Activated naive CD4-positive, alpha-beta T cell treated with anti-CD3 and anti-CD28 coated beads for 36 hours (primary cell): ENCODE data around the gene DEFB124. TPM values are rescaled to one million over a fixed set of nuclear protein-coding genes. Genes with fewer than 3 reads are reported as not detected.
"Not testable (repeated sequence)": the region's sequence is repeated elsewhere in the genome, so short reads cannot be mapped to it uniquely, and the experiment has no call there.

Experiments
- CTCF ChIA-PET: fragments of 350-600 bp; sonication (Branson Sonifier 250); formaldehyde crosslinking; loops from one replicate; lab custom pipeline; 2021; ENCODE audit warnings: antibody characterized with exemption; lab: Charles Lee
- DNase-seq: peaks from one replicate; pipeline ENCODE4 v3.0.0-alpha.2; 2020
- H3K27ac Mint-ChIP-seq: one replicate; pipeline ENCODE4 v1.8.0; 2021; ENCODE audit warnings: mild to moderate bottlenecking, mixed read lengths
- H3K27me3 Mint-ChIP-seq: one replicate; pipeline ENCODE4 v1.8.0; 2021; ENCODE audit warnings: low read depth, mixed read lengths
- H3K36me3 Mint-ChIP-seq: one replicate; pipeline ENCODE4 v1.8.0; 2021; ENCODE audit warnings: low read depth, mixed read lengths
- H3K4me1 Mint-ChIP-seq: one replicate; pipeline ENCODE4 v1.8.0; 2021; ENCODE audit warnings: low read depth, mixed read lengths
- H3K4me3 Mint-ChIP-seq: one replicate; pipeline ENCODE4 v1.8.0; 2021; ENCODE audit warnings: mild to moderate bottlenecking, moderate library complexity, mixed read lengths
- H3K9me3 Mint-ChIP-seq: one replicate; pipeline ENCODE4 v1.8.0; 2021; ENCODE audit warnings: mixed read lengths
- intact Hi-C: fragments of 100-400 bp; cut with micrococcal nuclease; formaldehyde crosslinking; loops from one replicate; pipeline ENCODE4 v1.15.1; 2023
- total RNA-seq, 2 experiments: library from RNA; stranded (reverse); gene quantifications; one replicate each; pipeline ENCODE4 v1.2.3, GENCODE V29; 2021

Gene DEFB124
- total RNA-seq, 2 experiments from 2014 or later = not detected

GRCh38 chr20:31508517-31509244 is 33.8 kb upstream of the DEFB124 start:
- Mint-ChIP-seq H3K4me1 (no peaks in the 10 kb centered on the region), H3K27ac (no peak overlapping the region), H3K36me3 (no peaks in the 10 kb centered on the region), H3K27me3 (peaks cover 1% of the 10 kb centered on the region), H3K4me3 (no peak overlapping the region), H3K9me3 (peaks cover 2% of the 10 kb centered on the region)
- CTCF ChIA-PET = interaction anchor here (1.0 to 3.0 kb wide), 2 partner anchors 48 to 128 kb away, joined by 3 to 16 read pairs; no protein-coding TSS in a partner anchor
- DNase-seq = no peak
- intact Hi-C loops = no loop called here

DNA sequence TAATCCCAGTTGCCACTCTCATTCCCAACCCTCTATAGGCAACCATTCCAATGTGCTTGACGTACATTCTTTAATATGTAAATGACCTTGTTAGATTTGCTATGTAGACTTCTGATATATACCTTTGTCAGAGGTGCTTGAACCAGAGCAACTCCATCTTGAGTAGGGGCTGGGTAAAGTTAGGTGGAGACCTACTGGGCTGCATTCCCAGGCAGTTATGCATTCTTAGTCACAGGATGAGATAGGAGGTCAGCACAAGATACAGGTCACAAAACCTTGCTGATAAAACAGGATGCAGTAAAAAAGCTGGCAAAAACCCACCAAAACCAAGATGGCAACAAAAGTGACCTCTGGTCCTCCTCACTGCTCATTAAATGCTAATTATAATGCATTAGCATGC is 31.0 kb upstream of the DEFB124 start:
- CTCF ChIA-PET = no interaction called here
- no peaks in the 10 kb centered on the region for H3K36me3 Mint-ChIP-seq
- DNase-seq = no peak
- peaks cover 2% of the 10 kb centered on the region for H3K9me3 Mint-ChIP-seq
- peaks cover 3% of the 10 kb centered on the region for H3K4me1 Mint-ChIP-seq
- intact Hi-C loops = no loop called here
- H3K27ac Mint-ChIP-seq = no peak overlapping the region
- peaks cover 1% of the 10 kb centered on the region for H3K27me3 Mint-ChIP-seq
- no peak overlapping the region for H3K4me3 Mint-ChIP-seq

- not testable (repeated sequence) for H3K27ac Mint-ChIP-seq, H3K27me3 Mint-ChIP-seq, H3K4me1 Mint-ChIP-seq, H3K4me3 Mint-ChIP-seq, H3K36me3 Mint-ChIP-seq, H3K9me3 Mint-ChIP-seq
- CTCF ChIA-PET = interaction anchor here (0.5 to 5.7 kb wide), 35 partner anchors 9 to 1969 kb away, joined by 3 to 132 read pairs (median 4); partner anchors contain the start of genes DEFB123, DEFB124, ID1 and REM1
- peak; percentile 84 for DNase-seq
- intact Hi-C loops = loop anchor here (1.0 to 2.0 kb wide), 2 partner anchors 43 to 190 kb away; no protein-coding TSS in a partner anchor
Measured at GRCh38 chr20:31502884-31503673, 28.2 kb upstream of the DEFB124 start.

GRCh38 chr20:31500527-31500926 is 25.6 kb upstream of the DEFB124 start:
- intact Hi-C loops = no loop called here

DNA sequence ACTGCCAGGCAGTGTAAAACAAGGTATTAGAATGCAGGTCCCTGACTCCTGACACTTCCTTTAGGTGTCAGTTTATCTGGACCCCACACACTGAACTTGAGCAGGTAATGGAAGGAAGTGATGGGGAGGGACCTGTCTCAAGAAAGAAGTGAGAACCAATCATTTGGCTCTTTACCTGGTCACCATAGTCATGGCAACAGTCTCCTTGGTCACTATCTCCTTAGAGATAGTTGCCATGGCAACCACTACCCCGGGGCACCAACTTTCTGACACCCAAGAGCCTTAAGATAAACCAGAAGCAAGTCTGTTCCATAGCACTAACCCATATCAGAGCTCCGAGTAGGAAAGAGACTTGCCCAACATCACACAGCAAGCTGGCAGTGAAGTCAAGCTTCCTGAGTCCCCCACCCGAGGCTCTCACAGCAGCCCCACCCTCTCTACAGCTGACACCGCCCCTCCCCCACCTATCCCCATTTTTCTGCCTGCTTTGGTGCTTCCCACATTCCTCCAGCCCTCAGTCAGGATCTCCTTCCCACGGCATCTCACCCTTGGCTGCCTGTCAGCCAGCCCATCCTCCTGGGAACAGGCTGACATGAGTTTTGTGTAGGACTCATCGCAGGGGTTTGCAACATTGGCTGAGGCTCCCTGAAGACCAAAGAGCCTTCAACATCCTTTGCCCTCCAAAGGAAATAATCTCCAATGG is 23.1 kb upstream of the DEFB124 start:
- H3K4me3 Mint-ChIP-seq = no peak overlapping the region
- CTCF ChIA-PET = no interaction called here
- H3K4me1 Mint-ChIP-seq = no peaks in the 10 kb centered on the region
- no peak overlapping the region for H3K27ac Mint-ChIP-seq
- H3K36me3 Mint-ChIP-seq = no peaks in the 10 kb centered on the region
- peaks cover 4% of the 10 kb centered on the region for H3K27me3 Mint-ChIP-seq
- no peaks in the 10 kb centered on the region for H3K9me3 Mint-ChIP-seq
- no peak for DNase-seq
- intact Hi-C loops = no loop called here

More at GRCh38 chr20:31500527-31500926, 25.6 kb upstream of the DEFB124 start:
- no peak for DNase-seq
- Mint-ChIP-seq H3K27me3 (peaks cover 6% of the 10 kb centered on the region), H3K36me3 (no peaks in the 10 kb centered on the region), H3K4me3 (no peak overlapping the region), H3K27ac (no peak overlapping the region), H3K9me3 (no peaks in the 10 kb centered on the region), H3K4me1 (peaks cover 3% of the 10 kb centered on the region)
- CTCF ChIA-PET = interaction anchor here (4.4 to 5.7 kb wide), 2 partner anchors 12 to 41 kb away, joined by 60 to 132 read pairs; no protein-coding TSS in a partner anchor

GRCh38 chr20:31496761-31497295 is 21.9 kb upstream of the DEFB124 start:
- no peaks in the 10 kb centered on the region for H3K9me3 Mint-ChIP-seq
- intact Hi-C loops = no loop called here
- H3K36me3 Mint-ChIP-seq = no peaks in the 10 kb centered on the region
- DNase-seq = no peak
- H3K4me1 Mint-ChIP-seq = no peaks in the 10 kb centered on the region
- H3K4me3 Mint-ChIP-seq = no peak overlapping the region
- peaks cover 4% of the 10 kb centered on the region for H3K27me3 Mint-ChIP-seq
- no peak overlapping the region for H3K27ac Mint-ChIP-seq
- CTCF ChIA-PET = no interaction called here

- H3K27ac Mint-ChIP-seq = no peak overlapping the region
- no peak overlapping the region for H3K4me3 Mint-ChIP-seq
- H3K4me1 Mint-ChIP-seq = no peaks in the 10 kb centered on the region
- DNase-seq = no peak
- intact Hi-C loops = no loop called here
- H3K36me3 Mint-ChIP-seq = no peaks in the 10 kb centered on the region
- H3K27me3 Mint-ChIP-seq = peaks cover 4% of the 10 kb centered on the region
- CTCF ChIA-PET = interaction anchor here (3.2 kb wide), 1 partner anchor 8 kb away, joined by 11 read pairs; no protein-coding TSS in a partner anchor
- no peaks in the 10 kb centered on the region for H3K9me3 Mint-ChIP-seq
Measured at GRCh38 chr20:31494131-31494530, 19.2 kb upstream of the DEFB124 start.

- intact Hi-C loops = no loop called here
- H3K9me3 Mint-ChIP-seq = no peaks in the 10 kb centered on the region
- H3K27ac Mint-ChIP-seq = no peak overlapping the region
- no peaks in the 10 kb centered on the region for H3K36me3 Mint-ChIP-seq
- CTCF ChIA-PET = interaction anchor here (0.6 to 7.2 kb wide), 5 partner anchors 12 to 137 kb away, joined by 3 to 60 read pairs (median 3); no protein-coding TSS in a partner anchor
- H3K4me3 Mint-ChIP-seq = no peak overlapping the region
- peaks cover 3% of the 10 kb centered on the region for H3K4me1 Mint-ChIP-seq
- no peak for DNase-seq
- H3K27me3 Mint-ChIP-seq = peaks cover 4% of the 10 kb centered on the region
Measured at GRCh38 chr20:31490752-31491151, 15.8 kb upstream of the DEFB124 start.

- DNase-seq = no peak
Measured at GRCh38 chr20:31489152-31489551, 14.2 kb upstream of the DEFB124 start.

DNA sequence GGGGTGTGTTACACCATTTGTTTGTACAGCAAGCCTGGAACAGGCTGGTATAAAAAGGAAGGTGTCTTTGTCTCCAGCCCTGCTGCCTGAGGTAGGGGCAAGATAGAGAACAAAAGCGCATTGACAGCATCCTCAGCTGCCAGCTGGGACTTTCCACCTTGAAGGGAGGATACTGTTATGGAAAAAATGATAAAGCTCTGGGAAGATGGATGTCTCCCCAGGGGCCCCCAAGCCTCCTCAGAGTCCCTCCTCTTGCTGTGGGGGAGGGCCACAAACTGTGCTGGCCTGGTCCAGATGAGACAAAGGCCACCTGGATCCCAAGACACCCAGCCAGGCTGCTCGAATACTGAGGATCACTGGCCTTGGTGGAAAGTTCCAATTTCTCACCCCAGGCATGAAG is 13.2 kb upstream of the DEFB124 start:
- CTCF ChIA-PET = interaction anchor here (0.6 to 7.2 kb wide), 4 partner anchors 14 to 158 kb away, joined by 3 to 60 read pairs (median 4); no protein-coding TSS in a partner anchor
- peaks cover 17% of the 10 kb centered on the region for H3K27me3 Mint-ChIP-seq
- H3K36me3 Mint-ChIP-seq = no peaks in the 10 kb centered on the region
- intact Hi-C loops = no loop called here
- no peak for DNase-seq
- no peak overlapping the region for H3K4me3 Mint-ChIP-seq
- H3K9me3 Mint-ChIP-seq = no peaks in the 10 kb centered on the region
- H3K4me1 Mint-ChIP-seq = peaks cover 12% of the 10 kb centered on the region
- H3K27ac Mint-ChIP-seq = no peak overlapping the region

More at GRCh38 chr20:31489152-31489551, 14.2 kb upstream of the DEFB124 start:
- Mint-ChIP-seq H3K4me1 (peaks cover 12% of the 10 kb centered on the region), H3K4me3 (no peak overlapping the region), H3K27ac (no peak overlapping the region), H3K36me3 (no peaks in the 10 kb centered on the region), H3K9me3 (no peaks in the 10 kb centered on the region), H3K27me3 (peaks cover 13% of the 10 kb centered on the region)
- CTCF ChIA-PET = interaction anchor here (7.2 kb wide), 1 partner anchor 13 kb away, joined by 60 read pairs; no protein-coding TSS in a partner anchor
- intact Hi-C loops = no loop called here

DNA sequence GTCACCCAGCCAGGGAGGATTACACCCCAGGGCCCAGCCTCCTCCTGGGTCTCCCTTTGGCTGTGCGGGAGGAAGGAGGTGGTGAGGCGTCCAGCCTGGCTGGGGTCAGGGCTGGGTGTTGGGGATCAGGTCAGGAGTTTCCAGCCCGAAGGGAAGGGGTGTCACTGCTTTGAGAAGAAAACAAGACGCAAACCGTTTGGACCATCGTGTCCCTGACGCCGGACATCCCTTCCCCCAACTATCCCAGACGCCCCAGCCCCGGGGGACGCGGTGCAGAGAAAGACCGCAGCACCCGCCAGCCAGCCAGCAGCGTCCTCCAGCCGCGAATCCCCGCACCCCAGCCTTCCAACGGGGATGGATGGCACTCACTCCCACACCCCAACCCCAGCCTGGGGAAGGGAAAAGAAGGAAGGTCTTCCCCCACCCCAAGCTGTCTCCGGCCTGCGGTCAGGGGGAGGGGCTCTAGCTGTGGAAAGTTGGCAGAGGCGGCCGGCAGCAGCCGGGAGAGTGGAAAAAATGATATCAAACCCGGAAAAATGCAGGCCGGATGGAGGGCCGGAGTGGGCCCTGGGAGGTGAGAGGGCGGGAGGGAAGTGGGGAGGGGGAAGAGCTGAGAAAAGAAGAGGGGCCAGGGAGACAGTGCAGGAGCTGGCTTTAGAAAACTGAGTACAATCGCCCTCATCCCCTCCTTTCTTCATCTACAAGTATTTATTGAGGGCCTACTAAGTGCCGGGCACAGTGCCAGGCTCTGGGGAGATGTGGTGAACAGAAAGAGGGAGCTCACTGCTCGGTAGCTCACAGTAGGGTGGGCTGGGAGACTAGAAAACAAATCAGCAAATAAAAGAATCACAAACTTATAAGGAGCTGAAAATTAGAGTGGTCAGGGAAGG is 10.8 kb upstream of the DEFB124 start:
- peaks cover 26% of the 10 kb centered on the region for H3K27me3 Mint-ChIP-seq
- H3K9me3 Mint-ChIP-seq = no peaks in the 10 kb centered on the region
- CTCF ChIA-PET = interaction anchor here (0.7 to 7.2 kb wide), 3 partner anchors 17 to 103 kb away, joined by 3 to 60 read pairs (median 5); no protein-coding TSS in a partner anchor
- DNase-seq = peak; percentile 12
- no peaks in the 10 kb centered on the region for H3K36me3 Mint-ChIP-seq
- H3K27ac Mint-ChIP-seq = no peak overlapping the region
- H3K4me1 Mint-ChIP-seq = peaks cover 12% of the 10 kb centered on the region
- no peak overlapping the region for H3K4me3 Mint-ChIP-seq
- intact Hi-C loops = no loop called here
